Small intestine (tissue), 7 donors: Measurements from ENCODE around the gene MICALL2. TPM values are rescaled to one million over a fixed set of nuclear protein-coding genes. Genes with fewer than 3 reads are reported as not detected.

Experiments
- DNase-seq, 2 donors: peaks; one replicate each; pipeline versions ENCODE4 v3.0.0 to v3.0.0-alpha.2; 2013
- FAIRE-seq: peaks from 2 replicates; lab custom pipeline; 2012; peaks lifted over from hg19 to GRCh38; lab: Jason Lieb, UNC
- H3K27ac ChIP-seq, 3 donors: one replicate each; pipeline ENCODE4 v1.5.1; 2013; ENCODE audit warnings: low read length in 2 of 3, mild to moderate bottlenecking in 2 of 3, control low read depth in 1 of 3, inconsistent platforms in 1 of 3, low read depth in 1 of 3, moderate library complexity in 1 of 3
- H3K27me3 ChIP-seq, 3 donors: one replicate each; pipeline ENCODE4 v1.6.1; 2013; ENCODE audit warnings: low read length in 3 of 3, inconsistent platforms in 1 of 3; ENCODE audit not compliant: control insufficient read depth in 3 of 3, insufficient read depth in 3 of 3
- H3K36me3 ChIP-seq, 3 donors: one replicate each; pipeline ENCODE4 v1.6.1; 2013; ENCODE audit warnings: low read length in 3 of 3, inconsistent platforms in 1 of 3, low read depth in 1 of 3, mild to moderate bottlenecking in 1 of 3, moderate library complexity in 1 of 3; ENCODE audit not compliant: control insufficient read depth in 3 of 3, insufficient read depth in 2 of 3
- H3K4me1 ChIP-seq, 3 donors: one replicate each; pipeline ENCODE4 v1.6.1; 2013; ENCODE audit warnings: low read length in 2 of 3, inconsistent platforms in 1 of 3, low read depth in 1 of 3, mild to moderate bottlenecking in 1 of 3, moderate library complexity in 1 of 3; ENCODE audit not compliant: control insufficient read depth in 3 of 3, insufficient read depth in 2 of 3
- H3K4me3 ChIP-seq, 3 donors: one replicate each; pipeline ENCODE4 v1.5.1; 2013; ENCODE audit warnings: low read length in 3 of 3, control low read depth in 1 of 3, inconsistent platforms in 1 of 3, low read depth in 1 of 3, mild to moderate bottlenecking in 1 of 3, moderate library complexity in 1 of 3
- H3K9me3 ChIP-seq, 2 donors: one replicate each; pipeline ENCODE4 v1.6.1; 2013; ENCODE audit warnings: low read depth in 1 of 2, low read length in 1 of 2; ENCODE audit not compliant: control insufficient read depth in 2 of 2, insufficient read depth in 1 of 2
- WGBS, 3 donors: extraction: QIAGEN DNeasy Blood & Tissue Kit; methylation state at CpG; one replicate each; pipeline ENCODE4 v1.1.7; 2013; 5-methylcytosine and 5-hydroxymethylcytosine counted together
- polyA plus RNA-seq, 4 donors: library from polyadenylated mRNA; stranded (reverse) in 3 of 4; unstranded in 1 of 4; fragments of 200-250 nt in 3 of 4; fragments of 120-200 nt in 1 of 4; gene quantifications; one replicate each; pipeline versions ENCODE4 v1.2.1 to v1.2.3, GENCODE V29; 2013
- donor health status: healthy with polysubstance abuse.
- donor health status: control.
- donor health status: control.
- donor health status: Bipolar disorder and iron deficiency.
- donor health status: healthy.

MICALL2 gene
- polyA plus RNA-seq, 4 donors, result 67.9 to 533 (median 264) TPM

- WGBS, 3 donors, result 87 to 92% (median 91%) methylated on average over 21 of the region's 21 CpGs
- DNase-seq (no peak), FAIRE-seq (no peak)
- Histone ChIP-seq H3K36me3 (peaks cover 13 to 63% (median 28%) of the 10 kb centered on the region in 3 donors), H3K27me3 (no peaks in the 10 kb centered on the region), H3K4me1 (peaks cover 0 to 8% (median 3%) of the 10 kb centered on the region in 3 donors), H3K4me3 (no peak overlapping the region), H3K9me3 (no peaks in the 10 kb centered on the region), H3K27ac (no peak overlapping the region)
Measured at GRCh38 chr7:1501487-1502270, 42.4 kb upstream of the MICALL2 start.

GRCh38 chr7:1500064-1500807 is 41.0 kb upstream of the MICALL2 start:
- FAIRE-seq (no peak), DNase-seq (no peak)
- WGBS, 3 donors, result 94 to 97% (median 96%) methylated on average over 34 of the region's 34 CpGs
- Histone ChIP-seq H3K27ac (no peak overlapping the region), H3K4me1 (peaks cover 0 to 7% (median 3%) of the 10 kb centered on the region in 3 donors), H3K9me3 (no peaks in the 10 kb centered on the region), H3K4me3 (no peak overlapping the region), H3K36me3 (peaks cover 13 to 75% (median 36%) of the 10 kb centered on the region in 3 donors), H3K27me3 (no peaks in the 10 kb centered on the region)

- Histone ChIP-seq H3K36me3 (peaks cover 13 to 82% (median 39%) of the 10 kb centered on the region in 3 donors), H3K27ac (no peak overlapping the region), H3K9me3 (no peaks in the 10 kb centered on the region), H3K4me1 (peaks cover 0 to 7% (median 3%) of the 10 kb centered on the region in 3 donors), H3K4me3 (no peak overlapping the region), H3K27me3 (no peaks in the 10 kb centered on the region)
- 89 to 93% (median 93%) methylated on average over 28 to 33 of the region's 33 CpGs for WGBS, 3 donors
- DNase-seq (no peak), FAIRE-seq (no peak)
Measured at GRCh38 chr7:1499367-1500029, 40.2 kb upstream of the MICALL2 start.

GRCh38 chr7:1498370-1499305 is 39.4 kb upstream of the MICALL2 start:
- Histone ChIP-seq H3K36me3 (peaks cover 18 to 91% (median 39%) of the 10 kb centered on the region in 3 donors), H3K4me1 (peaks cover 0 to 7% (median 3%) of the 10 kb centered on the region in 3 donors), H3K27me3 (no peaks in the 10 kb centered on the region), H3K9me3 (no peaks in the 10 kb centered on the region), H3K4me3 (no peak overlapping the region), H3K27ac (no peak overlapping the region)
- DNase-seq (no peak), FAIRE-seq (no peak)
- WGBS, 3 donors, result 96 to 97% (median 96%) methylated on average over 48 to 62 of the region's 62 CpGs

- 93 to 97% (median 94%) methylated on average over 35 to 37 of the region's 37 CpGs for WGBS, 3 donors
- DNase-seq, result no peak
- no peaks in the 10 kb centered on the region for H3K9me3 ChIP-seq
- H3K27me3 ChIP-seq, result no peaks in the 10 kb centered on the region
- no peak overlapping the region for H3K27ac ChIP-seq
- no peaks in the 10 kb centered on the region for H3K4me1 ChIP-seq
- peaks cover 24 to 93% (median 39%) of the 10 kb centered on the region in 3 donors for H3K36me3 ChIP-seq
- FAIRE-seq, result no peak
- no peak overlapping the region for H3K4me3 ChIP-seq
Measured at GRCh38 chr7:1497293-1497927, 38.1 kb upstream of the MICALL2 start.

- peaks cover 30 to 93% (median 43%) of the 10 kb centered on the region in 3 donors for H3K36me3 ChIP-seq
- DNase-seq (no peak), FAIRE-seq (no peak)
Measured at GRCh38 chr7:1496531-1497292, 37.4 kb upstream of the MICALL2 start.

More at GRCh38 chr7:1496531-1497292, 37.4 kb upstream of the MICALL2 start:
- Histone ChIP-seq H3K4me1 (no peaks in the 10 kb centered on the region), H3K27me3 (no peaks in the 10 kb centered on the region), H3K9me3 (no peaks in the 10 kb centered on the region), H3K4me3 (no peak overlapping the region), H3K27ac (no peak overlapping the region)
- 92 to 95% (median 94%) methylated on average over 33 of the region's 33 CpGs for WGBS, 3 donors
